ENCODE results near the gene DUSP2. TPM values are rescaled to one million over a fixed set of nuclear protein-coding genes. Genes with fewer than 3 reads are reported as not detected.

The DUSP2 gene
- total and polyA plus RNA-seq, 9 of the 15 experiments (the other 6 are each of a cell fraction or from before 2014, with no cell fraction given), result 0.04 to 0.18 TPM; not detected in 7

DNA sequence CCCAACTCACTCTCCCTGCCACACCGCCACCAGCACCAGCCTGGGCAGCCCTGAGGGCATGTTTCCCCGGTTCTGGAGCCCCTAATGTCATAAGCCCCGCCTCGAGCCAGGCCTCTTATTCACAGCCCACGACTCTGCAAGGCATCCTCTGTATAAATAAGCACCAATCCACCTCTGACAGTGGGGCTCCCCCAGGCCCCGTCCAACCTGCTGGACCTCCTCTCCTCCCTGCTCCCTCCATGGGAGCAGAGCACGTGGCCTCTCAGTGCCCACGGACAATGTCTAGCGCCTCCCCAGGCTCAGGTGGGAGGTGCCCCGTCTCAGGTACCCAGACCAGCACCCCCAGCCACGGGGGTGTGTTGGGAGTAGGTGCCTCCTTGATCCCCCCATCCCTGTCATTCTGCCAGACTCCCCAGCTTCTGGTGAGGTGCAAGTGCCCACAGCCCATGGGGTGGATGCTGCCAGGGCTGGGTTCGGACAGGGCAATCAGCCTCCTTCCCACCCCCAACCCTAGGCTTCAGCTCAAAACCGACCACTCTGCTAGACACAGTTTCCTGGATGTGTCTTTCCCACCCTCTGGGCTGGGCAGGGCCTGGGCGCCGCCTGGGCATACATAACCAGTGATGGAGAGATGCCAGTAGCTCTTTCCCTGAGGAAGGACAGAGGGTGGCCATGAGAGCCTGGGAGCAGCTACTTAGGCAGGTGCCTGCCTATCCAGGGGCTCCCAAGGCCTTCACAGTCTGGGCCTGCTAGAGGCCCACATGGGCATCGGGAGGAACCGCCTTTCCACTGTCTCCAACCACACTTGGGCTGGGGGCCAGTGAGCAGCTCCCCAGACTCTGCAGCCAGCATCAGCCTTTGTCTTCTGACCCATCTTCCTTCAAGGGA lies 27.3 kb downstream of the DUSP2 start (continued):
- no peak for TF ChIP-seq CEBPZ (IDR thresholded peaks at IDR 0.05; ENCODE audit: borderline replicate concordance, low read depth, low read length)
- TF ChIP-seq TOE1 (IDR thresholded peaks at IDR 0.05; ENCODE audit: borderline replicate concordance), result no peak
- no peak for TF ChIP-seq TOE1 (CRISPR knock-in tag; IDR thresholded peaks at IDR 0.05; ENCODE audit: borderline replicate concordance, low read depth)
- TF ChIP-seq GABPB1 (CRISPR knock-in tag; IDR thresholded peaks at IDR 0.05), result no peak
- no peak for TF ChIP-seq JUN (IDR thresholded peaks at IDR 0.05; ENCODE audit: borderline replicate concordance, low read depth, low read length)
- TF ChIP-seq JUN (CRISPR knock-in tag; IDR thresholded peaks at IDR 0.05; ENCODE audit: borderline replicate concordance), result no peak
- no peak for TF ChIP-seq KLF16 (IDR thresholded peaks at IDR 0.05)
- TF ChIP-seq FOXA1 (IDR thresholded peaks at IDR 0.05; ENCODE audit: borderline replicate concordance), result no peak
- TF ChIP-seq HNRNPUL1 (IDR thresholded peaks at IDR 0.05; ENCODE audit: low read length), result no peak
- TF ChIP-seq MYC (IDR thresholded peaks at IDR 0.05; ENCODE audit: low read depth, low read length), result peak; percentile 71
- TF ChIP-seq MYC (CRISPR knock-in tag; IDR thresholded peaks at IDR 0.05; ENCODE audit: borderline replicate concordance, low read depth), result no peak
- no peak for TF ChIP-seq ZNF124 (CRISPR knock-in tag; IDR thresholded peaks at IDR 0.05)
- TF ChIP-seq CREB1 (IDR thresholded peaks at IDR 0.05), result no peak
- TF ChIP-seq CREB1 (CRISPR knock-in tag; IDR thresholded peaks at IDR 0.05), result no peak
- TF ChIP-seq AFF4 (CRISPR knock-in tag; IDR thresholded peaks at IDR 0.05), result no peak
- TF ChIP-seq STAT5A (IDR thresholded peaks at IDR 0.05; ENCODE audit: borderline replicate concordance, low read length), result no peak
- no peak for TF ChIP-seq FOXK2 (conservative IDR thresholded peaks at IDR 0.05 in 1 of 2, IDR thresholded peaks at IDR 0.05 in 1 of 2; ENCODE audit: low read depth in 2 of 2)
- no peak for TF ChIP-seq NR2C1 (IDR thresholded peaks at IDR 0.05)
- TF ChIP-seq NR2C1 (tag; IDR thresholded peaks at IDR 0.05), result no peak
- TF ChIP-seq RHOXF2B (CRISPR knock-in tag; conservative IDR thresholded peaks at IDR 0.05), result no peak

Measured in K562 (cell line).